HL-60/S4 (cell line): ENCODE results near the gene UBA5.

Experiments
- in situ Hi-C: fragments of 300-500 bp; cut with MboI; formaldehyde crosslinking; loops from 2 replicates; pipeline ENCODE4 v1.14.3; 2022; ENCODE audit warnings: low sequenced_read_pairs

The UBA5 gene

GRCh38 chr3:132652640-132653270 is 7.4 kb upstream of the UBA5 start:
- in situ Hi-C loops: loop anchor here (10.0 kb wide), 1 partner anchor 108 kb away; no protein-coding TSS in a partner anchor

DNA sequence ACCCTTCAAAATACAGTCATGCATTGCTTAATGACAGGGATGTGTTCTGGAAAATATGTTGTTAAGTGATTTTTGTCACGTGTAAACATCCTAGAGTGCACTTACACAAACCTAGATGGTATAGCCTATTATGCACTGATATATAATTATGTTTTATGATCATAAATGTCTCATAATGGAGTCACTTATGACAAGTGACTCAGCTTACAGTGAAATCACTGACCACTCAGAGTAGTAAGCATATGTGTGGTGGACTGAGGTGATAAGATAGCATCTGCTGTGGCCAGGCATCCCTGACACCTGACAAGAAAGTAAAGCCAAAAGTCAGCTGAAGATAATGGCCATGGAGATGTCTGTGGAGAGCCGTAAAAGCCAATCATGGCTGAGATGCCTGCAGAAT is 5.9 kb upstream of the UBA5 start:
- in situ Hi-C loops: loop anchor here (10.0 kb wide), 1 partner anchor 109 kb away; no protein-coding TSS in a partner anchor

DNA sequence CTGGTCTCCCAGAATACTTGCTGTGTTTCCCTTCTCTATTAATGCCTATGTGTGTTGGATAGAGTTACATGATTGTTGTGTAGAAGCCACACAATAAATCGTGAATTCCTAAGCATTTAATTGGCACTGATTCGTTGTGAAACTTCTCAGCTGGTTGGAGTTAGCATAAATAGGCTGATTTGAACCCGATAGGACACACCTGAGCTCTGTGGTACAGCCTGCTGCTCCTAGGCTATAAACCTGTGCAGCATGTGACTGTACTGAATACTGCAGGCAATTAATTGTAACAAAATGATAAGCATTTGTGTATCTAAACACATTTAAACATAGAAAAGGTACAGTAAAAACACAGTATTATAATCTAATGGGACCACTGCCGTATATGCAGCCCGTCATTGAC is 5.4 kb upstream of the UBA5 start:
- in situ Hi-C loops: loop anchor here (10.0 kb wide), 1 partner anchor 110 kb away; no protein-coding TSS in a partner anchor

GRCh38 chr3:132655471-132655870 is 4.7 kb upstream of the UBA5 start:
- in situ Hi-C loops: loop anchor here (10.0 kb wide), 1 partner anchor 111 kb away; no protein-coding TSS in a partner anchor

GRCh38 chr3:132657869-132658747 is 2.0 kb upstream of the UBA5 start:
- in situ Hi-C loops: loop anchor here (10.0 kb wide), 1 partner anchor 113 kb away; no protein-coding TSS in a partner anchor

- in situ Hi-C loops: loop anchor here (10.0 kb wide), 1 partner anchor 114 kb away; no protein-coding TSS in a partner anchor
These were observed 1.1 kb upstream of the UBA5 start for GRCh38 chr3:132659000-132659364.

GRCh38 chr3:132659365-132660051 is 621 bp upstream of the UBA5 start, which contains the start of gene ACAD11:
TSS of gene ACAD11 (minus strand) at chr3:132659809. CDS start at chr3:132659751, 58 bp downstream.
- in situ Hi-C loops: loop anchor here (10.0 kb wide), 1 partner anchor 115 kb away; no protein-coding TSS in a partner anchor

- in situ Hi-C loops: no loop called here
These were observed 612 bp downstream of the UBA5 start for GRCh38 chr3:132660811-132661070.

- in situ Hi-C loops: no loop called here
These were observed 972 bp downstream of the UBA5 start for GRCh38 chr3:132661101-132661500.

DNA sequence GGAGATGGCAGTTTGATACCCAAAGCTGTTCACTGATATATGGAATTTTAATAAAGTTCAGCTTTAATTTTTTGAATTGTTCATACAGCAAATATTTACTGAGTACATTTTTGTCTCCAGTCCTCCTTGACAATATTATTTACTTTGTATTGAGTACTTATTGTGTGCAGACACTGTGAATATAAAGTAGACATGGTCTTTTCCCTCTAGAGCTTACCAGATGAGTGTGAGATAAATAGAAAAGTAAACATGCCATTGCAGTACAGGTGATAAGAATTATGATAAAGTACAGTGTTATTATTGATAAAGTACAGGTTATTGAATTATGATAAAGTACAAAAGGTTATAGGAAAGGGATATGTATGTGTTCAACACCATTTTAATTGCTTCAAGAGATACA is 2.1 kb downstream of the UBA5 start:
- in situ Hi-C loops: no loop called here

DNA sequence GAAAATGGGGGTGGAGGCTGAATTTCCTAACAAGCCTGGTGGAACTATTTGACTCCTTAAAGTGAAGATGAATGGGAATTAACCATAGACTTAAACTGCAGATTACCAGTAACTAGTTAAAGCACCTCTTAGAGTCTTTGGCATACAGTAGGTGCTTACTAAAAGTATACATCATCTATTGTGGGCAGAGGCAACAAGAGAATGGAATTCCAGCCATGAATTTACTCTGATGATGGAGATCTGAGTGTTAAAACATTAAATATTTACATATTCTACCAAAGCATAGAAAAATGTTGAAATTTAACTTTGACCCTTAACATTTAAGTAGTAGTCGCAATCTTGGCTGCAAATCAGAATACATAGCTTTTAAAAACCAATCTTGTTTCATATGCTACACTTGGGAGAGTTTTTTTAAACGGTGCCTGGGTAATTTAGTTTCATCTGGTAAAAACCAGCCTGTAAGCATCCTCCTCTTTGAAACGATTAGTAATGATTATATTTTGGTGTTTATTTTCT is 5.2 kb downstream of the UBA5 start:
- in situ Hi-C loops: no loop called here

GRCh38 chr3:132669256-132669777 is 9.2 kb downstream of the UBA5 start:
- in situ Hi-C loops: no loop called here

GRCh38 chr3:132675408-132675807 is 15.3 kb downstream of the UBA5 start:
- in situ Hi-C loops: no loop called here

- in situ Hi-C loops: no loop called here
These were observed 19.8 kb downstream of the UBA5 start for GRCh38 chr3:132679911-132680310.

DNA sequence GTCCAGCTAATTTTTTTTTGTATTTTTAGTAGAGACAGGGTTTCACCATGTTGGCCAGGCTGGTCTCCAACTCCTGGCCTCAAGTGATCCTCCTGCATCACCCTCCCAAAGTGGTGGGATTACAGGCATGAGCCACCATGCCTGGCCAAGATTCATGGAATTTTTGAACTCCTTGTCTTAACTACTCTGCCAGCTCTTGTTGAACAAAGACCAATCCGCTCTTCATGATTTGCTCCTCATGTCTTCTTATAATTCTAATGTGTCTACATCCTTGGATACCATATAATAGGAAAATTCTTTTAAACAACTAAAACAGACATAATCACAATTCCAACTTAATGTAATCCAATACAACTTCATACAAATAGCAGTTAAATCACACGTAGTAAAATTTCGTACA is 21.3 kb downstream of the UBA5 start:
- in situ Hi-C loops: no loop called here

GRCh38 chr3:132682201-132682600 is 22.1 kb downstream of the UBA5 start:
- in situ Hi-C loops: no loop called here

DNA sequence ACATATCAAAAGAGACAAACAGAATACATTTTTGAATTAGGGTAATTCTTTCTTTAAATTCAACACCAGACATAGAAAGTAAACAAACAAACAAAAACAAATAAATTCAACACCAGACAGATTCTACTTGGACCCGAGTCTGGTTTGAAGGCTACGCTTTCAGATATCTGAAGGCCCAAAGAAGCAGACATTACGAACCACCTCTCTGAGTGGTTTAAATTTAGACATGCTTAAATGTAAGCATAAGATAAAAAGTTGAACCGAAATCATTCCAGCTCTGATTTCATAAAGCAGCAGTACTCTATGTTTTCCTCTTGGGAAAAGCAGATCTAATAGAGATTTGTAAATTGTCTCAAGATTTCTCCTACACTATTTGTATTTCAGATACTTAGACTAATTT is 29.9 kb downstream of the UBA5 start:
- in situ Hi-C loops: no loop called here

GRCh38 chr3:132694991-132695390 is 34.9 kb downstream of the UBA5 start:
- in situ Hi-C loops: no loop called here

DNA sequence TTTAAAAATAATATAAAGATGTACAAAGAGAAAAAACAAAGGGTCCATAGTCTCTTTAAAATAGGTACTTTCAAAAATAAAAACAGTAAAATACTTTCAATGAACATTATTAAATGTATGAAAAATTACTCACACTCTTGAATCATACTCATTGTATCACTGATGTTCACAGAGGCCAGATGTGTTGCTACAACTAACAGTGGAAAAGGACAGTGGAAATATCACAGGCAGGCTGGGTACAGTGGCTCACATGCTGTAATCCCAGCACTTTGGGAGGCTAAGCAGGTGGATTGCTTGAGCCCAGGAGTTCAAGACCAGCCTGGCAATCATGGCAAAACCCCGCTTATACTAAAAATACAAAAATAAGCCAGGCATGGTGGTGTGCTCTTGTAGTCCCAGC is 35.3 kb downstream of the UBA5 start:
- in situ Hi-C loops: no loop called here

GRCh38 chr3:132703733-132704132 is 43.6 kb downstream of the UBA5 start:
- in situ Hi-C loops: no loop called here

DNA sequence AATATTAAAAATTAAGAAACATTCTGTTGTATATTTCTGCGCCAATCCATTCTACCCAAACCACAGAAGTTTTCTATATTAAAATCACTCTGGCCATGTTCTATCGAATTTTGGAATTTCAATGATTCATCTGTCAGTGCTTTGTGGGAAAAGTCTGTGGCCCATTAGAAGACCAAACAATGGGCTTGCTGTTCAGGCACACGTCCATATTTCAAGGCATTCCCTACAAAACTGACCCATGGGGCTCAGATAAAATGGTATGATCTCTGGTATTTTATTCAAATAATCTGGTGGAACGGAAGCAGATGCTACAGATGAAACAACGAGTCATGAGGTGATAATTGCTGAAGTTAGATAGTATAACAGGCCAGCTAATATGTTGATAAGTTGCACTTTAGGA is 49.6 kb downstream of the UBA5 start:
- in situ Hi-C loops: no loop called here
